LNCaP clone FGC (cell line): ENCODE measurements around the gene B4GALT3.
A peak's percentile ranks its signal among the peaks of the same experiment; 100 is the strongest.

Source experiments
- DNase-seq: peaks from one replicate; pipeline ENCODE4 v3.0.0-alpha.2; 2011; ENCODE audit warnings: low read depth
- H3K4me3 ChIP-seq: 2 replicates; pipeline ENCODE4 v1.5.1; 2011; ENCODE audit warnings: mild to moderate bottlenecking, low read depth, low read length, control low read depth
- CTCF ChIP-seq: IDR thresholded peaks from 2 replicates; pipeline ENCODE4 v1.5.1; 2012; ENCODE audit warnings: mild to moderate bottlenecking; ENCODE audit not compliant: control insufficient read depth, insufficient read depth; ENCODE audit errors: extremely low read depth

The B4GALT3 gene

GRCh38 chr1:161216945-161217712 lies 39.8 kb upstream of the B4GALT3 start:
- no peak for TF ChIP-seq CTCF
- no peak for DNase-seq
- H3K4me3 ChIP-seq = no peak overlapping the region

GRCh38 chr1:161215076-161215475 lies 37.8 kb upstream of the B4GALT3 start, which contains the start of gene FCER1G:
TSS of gene FCER1G (plus strand) at chr1:161215295. CDS start at chr1:161215322, 27 bp downstream.
- no peak for DNase-seq
- no peak for TF ChIP-seq CTCF
- no peak within 1 kb of the TSS for H3K4me3 ChIP-seq

GRCh38 chr1:161214369-161214768 lies 37.1 kb upstream of the B4GALT3 start:
- TF ChIP-seq CTCF = no peak
- no peak for DNase-seq
- H3K4me3 ChIP-seq = no peak overlapping the region

- no peak overlapping the region for H3K4me3 ChIP-seq
- TF ChIP-seq CTCF = peak; percentile 93
- DNase-seq = peak; percentile 42
Observed at GRCh38 chr1:161209790-161210409, 32.6 kb upstream of the B4GALT3 start.

- DNase-seq = no peak
- no peak for TF ChIP-seq CTCF
- H3K4me3 ChIP-seq = no peak overlapping the region
Observed at GRCh38 chr1:161207173-161207572, 29.9 kb upstream of the B4GALT3 start.

- no peak for DNase-seq
- no peak for TF ChIP-seq CTCF
- no peak overlapping the region for H3K4me3 ChIP-seq
Observed at GRCh38 chr1:161206411-161207140, 29.3 kb upstream of the B4GALT3 start.
